Hepatocyte (in vitro differentiated cells): ENCODE results near the gene RNF141. TPM values are rescaled to one million over a fixed set of nuclear protein-coding genes. Genes with fewer than 3 reads are reported as not detected.

ENCODE experiments used
- DNase-seq: peaks from one replicate; pipeline ENCODE4 v3.0.0-alpha.2; 2016; ENCODE audit warnings: low spot score
- H2AFZ ChIP-seq: fragments of 200-600 bp; sonication (generic); 2 replicates; pipeline ENCODE4 v1.6.0; 2016; ENCODE audit warnings: antibody characterized with exemption, mild to moderate bottlenecking
- H3K27ac ChIP-seq: fragments of 200-600 bp; sonication (generic); 2 replicates; pipeline ENCODE4 v1.5.1; 2016; ENCODE audit warnings: mild to moderate bottlenecking
- H3K27me3 ChIP-seq: fragments of 200-600 bp; sonication (generic); 2 replicates; pipeline ENCODE4 v1.6.1; 2016
- H3K36me3 ChIP-seq: fragments of 200-600 bp; sonication (generic); replicated peaks from 2 replicates; pipeline ENCODE4 v1.5.1; 2016; ENCODE audit warnings: low read depth; ENCODE audit not compliant: insufficient read depth
- H3K4me1 ChIP-seq: fragments of 200-600 bp; sonication (generic); 2 replicates; pipeline ENCODE4 v1.5.1; 2016; ENCODE audit warnings: mild to moderate bottlenecking, moderate library complexity; ENCODE audit not compliant: insufficient read depth
- H3K4me2 ChIP-seq: fragments of 200-600 bp; sonication (generic); 2 replicates; pipeline ENCODE4 v1.6.0; 2016
- H3K4me3 ChIP-seq: fragments of 200-600 bp; sonication (generic); 2 replicates; pipeline ENCODE4 v1.5.1; 2016; ENCODE audit warnings: mild to moderate bottlenecking
- H3K79me2 ChIP-seq: fragments of 200-600 bp; sonication (generic); 2 replicates; pipeline ENCODE4 v1.6.0; 2017; ENCODE audit warnings: mild to moderate bottlenecking
- H3K9me2 ChIP-seq: fragments of 200-600 bp; sonication (generic); replicated peaks from 2 replicates; pipeline ENCODE4 v1.6.0; 2017; ENCODE audit warnings: mild to moderate bottlenecking; ENCODE audit not compliant: insufficient read depth
- H3K9me3 ChIP-seq: fragments of 200-600 bp; sonication (generic); 2 replicates; pipeline ENCODE4 v1.5.1; 2016; ENCODE audit warnings: low read depth, mild to moderate bottlenecking
- H4K20me1 ChIP-seq: fragments of 200-600 bp; sonication (generic); 2 replicates; pipeline ENCODE4 v1.6.0; 2016; ENCODE audit warnings: mild to moderate bottlenecking; ENCODE audit not compliant: insufficient read depth, poor library complexity, severe bottlenecking
- EZH2 ChIP-seq: fragments of 200-600 bp; sonication (generic); IDR thresholded peaks from 2 replicates; pipeline ENCODE4 v1.6.1; 2016; ENCODE audit warnings: antibody characterized with exemption, mild to moderate bottlenecking, borderline replicate concordance
- EZH2phosphoT487 ChIP-seq: fragments of 200-600 bp; sonication (generic); IDR thresholded peaks from one replicate; pipeline ENCODE4 v1.6.1; 2018; ENCODE audit warnings: antibody characterized with exemption, mild to moderate bottlenecking, low read depth, moderate library complexity; ENCODE audit not compliant: unreplicated experiment, severe bottlenecking
- WGBS: methylation state at CpG from one replicate; pipeline ENCODE4 v1.1.6; 2016; ENCODE audit warnings: low lambda C conversion rate; ENCODE audit errors: missing lambda C conversion rate; 5-methylcytosine and 5-hydroxymethylcytosine counted together
- polyA plus RNA-seq: library from polyadenylated mRNA; unstranded; fragments of >200 nt; fragmentation: Nextera tagmentation; extraction: Ambion mirVana; gene quantifications from 2 replicates; pipeline ENCODE4 v1.2.1, GENCODE V29; 2016
- total RNA-seq: library from RNA; depleted of rRNA; stranded (reverse); fragments of >200 nt; gene quantifications from 2 replicates; pipeline ENCODE4 v1.2.3, GENCODE V29; 2014
- TF ChIP-seq, protein P1 (sequence below): fragments of 200-600 bp; sonication (generic); IDR thresholded peaks from 2 replicates; pipeline ENCODE4 v1.5.1; 2016; ENCODE audit warnings: antibody characterized with exemption, mild to moderate bottlenecking; ENCODE audit not compliant: poor library complexity

Gene RNF141
- total and polyA plus RNA-seq, 2 experiments from 2014 or later: 21.2 to 32.9 TPM

DNA sequence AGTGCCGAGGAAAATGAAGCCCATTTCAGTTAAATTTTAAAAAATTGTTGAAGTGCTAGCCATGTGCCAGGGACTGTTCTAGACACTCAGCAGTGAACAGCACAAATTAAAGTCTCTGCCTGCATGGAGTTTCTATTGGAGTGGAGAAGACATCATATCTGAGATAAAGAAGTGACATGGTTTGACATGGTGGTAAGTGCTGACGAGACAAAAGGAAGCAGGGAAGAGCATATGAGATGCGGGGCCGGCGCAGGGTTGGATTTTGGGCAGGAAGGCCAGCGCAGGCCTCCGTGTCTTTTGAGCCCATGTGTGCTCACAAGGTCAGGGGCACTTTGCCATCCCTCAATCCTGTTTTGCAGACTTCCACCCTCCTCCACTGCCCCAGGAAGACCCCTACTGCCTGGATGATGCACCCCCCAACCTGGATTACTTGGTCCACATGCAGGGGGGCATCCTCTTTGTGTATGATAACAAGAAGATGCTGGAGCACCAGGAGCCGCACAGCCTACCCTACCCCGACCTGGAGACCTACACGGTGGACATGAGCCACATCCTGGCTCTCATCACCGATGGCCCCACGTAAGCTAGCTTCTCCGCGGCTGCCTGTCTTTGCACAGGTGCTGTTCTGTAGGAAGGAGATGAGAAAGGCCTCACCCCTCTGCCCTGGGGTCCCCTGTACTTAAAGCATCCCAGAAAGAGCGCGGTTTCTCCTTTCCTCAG is 56.4 kb downstream of the RNF141 start:
- no peaks in the 10 kb centered on the region for H3K9me3 ChIP-seq
- no peak for DNase-seq
- TF ChIP-seq EZH2: no peak
- TF ChIP-seq, protein P1, sequence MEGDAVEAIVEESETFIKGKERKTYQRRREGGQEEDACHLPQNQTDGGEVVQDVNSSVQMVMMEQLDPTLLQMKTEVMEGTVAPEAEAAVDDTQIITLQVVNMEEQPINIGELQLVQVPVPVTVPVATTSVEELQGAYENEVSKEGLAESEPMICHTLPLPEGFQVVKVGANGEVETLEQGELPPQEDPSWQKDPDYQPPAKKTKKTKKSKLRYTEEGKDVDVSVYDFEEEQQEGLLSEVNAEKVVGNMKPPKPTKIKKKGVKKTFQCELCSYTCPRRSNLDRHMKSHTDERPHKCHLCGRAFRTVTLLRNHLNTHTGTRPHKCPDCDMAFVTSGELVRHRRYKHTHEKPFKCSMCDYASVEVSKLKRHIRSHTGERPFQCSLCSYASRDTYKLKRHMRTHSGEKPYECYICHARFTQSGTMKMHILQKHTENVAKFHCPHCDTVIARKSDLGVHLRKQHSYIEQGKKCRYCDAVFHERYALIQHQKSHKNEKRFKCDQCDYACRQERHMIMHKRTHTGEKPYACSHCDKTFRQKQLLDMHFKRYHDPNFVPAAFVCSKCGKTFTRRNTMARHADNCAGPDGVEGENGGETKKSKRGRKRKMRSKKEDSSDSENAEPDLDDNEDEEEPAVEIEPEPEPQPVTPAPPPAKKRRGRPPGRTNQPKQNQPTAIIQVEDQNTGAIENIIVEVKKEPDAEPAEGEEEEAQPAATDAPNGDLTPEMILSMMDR: no peak
- no peak for TF ChIP-seq EZH2phosphoT487
- no peaks in the 10 kb centered on the region for H4K20me1 ChIP-seq
- no peak overlapping the region for H2AFZ ChIP-seq
- H3K79me2 ChIP-seq: no peaks in the 10 kb centered on the region
- H3K27me3 ChIP-seq: no peaks in the 10 kb centered on the region
- H3K4me3 ChIP-seq: no peak overlapping the region
- no peaks in the 10 kb centered on the region for H3K36me3 ChIP-seq
- H3K4me1 ChIP-seq: no peaks in the 10 kb centered on the region
- 97% methylated on average over 14 of the region's 16 CpGs for WGBS
- no peaks in the 10 kb centered on the region for H3K9me2 ChIP-seq
- H3K27ac ChIP-seq: no peak overlapping the region
- H3K4me2 ChIP-seq: no peak overlapping the region

DNA sequence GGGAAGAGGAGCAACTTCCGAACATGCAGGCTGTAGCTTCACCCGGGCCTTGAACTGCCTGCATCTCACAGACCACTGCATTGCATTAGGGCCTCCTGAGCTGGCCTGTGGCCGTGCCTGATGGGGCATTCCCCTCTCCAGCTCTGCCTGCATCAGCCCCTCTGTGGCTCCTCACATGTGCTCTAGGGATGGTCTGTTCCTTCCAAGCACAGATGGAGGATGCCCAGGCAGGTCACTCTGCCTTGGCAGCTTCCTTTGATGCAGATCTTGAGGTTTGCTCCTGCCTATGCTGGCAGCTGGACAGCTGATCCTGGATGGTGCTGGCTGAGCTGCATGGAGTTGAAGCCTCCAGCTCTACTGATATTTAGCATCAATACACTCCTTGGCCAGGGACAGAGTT is 57.4 kb downstream of the RNF141 start:
- no peaks in the 10 kb centered on the region for H3K79me2 ChIP-seq
- DNase-seq: no peak
- TF ChIP-seq EZH2 (no peak), EZH2phosphoT487 (no peak)
- TF ChIP-seq, protein P1: no peak
- H3K27ac ChIP-seq: no peak overlapping the region
- no peaks in the 10 kb centered on the region for H3K9me3 ChIP-seq
- no peaks in the 10 kb centered on the region for H3K36me3 ChIP-seq
- no peak overlapping the region for H2AFZ ChIP-seq
- no peaks in the 10 kb centered on the region for H3K27me3 ChIP-seq
- no peaks in the 10 kb centered on the region for H3K4me1 ChIP-seq
- H3K4me2 ChIP-seq: no peak overlapping the region
- WGBS: 56% methylated on average over 3 of the region's 3 CpGs
- no peaks in the 10 kb centered on the region for H3K9me2 ChIP-seq
- no peaks in the 10 kb centered on the region for H4K20me1 ChIP-seq
- no peak overlapping the region for H3K4me3 ChIP-seq

DNA sequence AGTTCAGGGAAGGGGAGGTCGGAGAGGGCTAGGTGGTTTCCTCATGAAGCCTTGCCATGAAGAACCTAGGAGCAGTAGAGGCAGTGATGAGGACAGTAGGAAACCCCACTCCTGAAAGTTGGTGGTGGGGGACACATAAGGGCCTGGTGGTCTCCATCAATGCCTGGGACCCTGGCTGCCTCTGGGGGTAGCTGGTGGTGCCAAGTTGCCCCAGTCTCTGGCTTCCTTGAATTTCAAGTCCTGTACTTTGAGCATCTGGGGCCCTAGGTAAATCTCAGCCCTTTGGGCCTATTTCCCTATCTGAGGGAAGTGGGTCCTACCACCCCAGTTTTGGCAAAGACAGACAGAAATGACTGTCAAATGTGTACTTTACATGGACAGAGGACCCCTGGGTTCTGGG is 57.8 kb downstream of the RNF141 start:
- Histone ChIP-seq H4K20me1 (no peaks in the 10 kb centered on the region), H3K27ac (no peak overlapping the region), H3K4me1 (no peaks in the 10 kb centered on the region), H3K4me2 (no peak overlapping the region), H3K27me3 (no peaks in the 10 kb centered on the region), H2AFZ (no peak overlapping the region), H3K79me2 (no peaks in the 10 kb centered on the region), H3K36me3 (no peaks in the 10 kb centered on the region), H3K4me3 (no peak overlapping the region), H3K9me2 (no peaks in the 10 kb centered on the region), H3K9me3 (no peaks in the 10 kb centered on the region)
- WGBS: 94% methylated on average over 1 of the region's 1 CpG
- TF ChIP-seq EZH2phosphoT487 (no peak), EZH2 (no peak)
- TF ChIP-seq, protein P1: no peak
- no peak for DNase-seq
